ENCODE measurements around the gene MACF1.

MACF1 gene

GRCh38 chr1:39317111-39317510, 112.6 kb downstream of the MACF1 start:
- no peak for DNase-seq

DNA sequence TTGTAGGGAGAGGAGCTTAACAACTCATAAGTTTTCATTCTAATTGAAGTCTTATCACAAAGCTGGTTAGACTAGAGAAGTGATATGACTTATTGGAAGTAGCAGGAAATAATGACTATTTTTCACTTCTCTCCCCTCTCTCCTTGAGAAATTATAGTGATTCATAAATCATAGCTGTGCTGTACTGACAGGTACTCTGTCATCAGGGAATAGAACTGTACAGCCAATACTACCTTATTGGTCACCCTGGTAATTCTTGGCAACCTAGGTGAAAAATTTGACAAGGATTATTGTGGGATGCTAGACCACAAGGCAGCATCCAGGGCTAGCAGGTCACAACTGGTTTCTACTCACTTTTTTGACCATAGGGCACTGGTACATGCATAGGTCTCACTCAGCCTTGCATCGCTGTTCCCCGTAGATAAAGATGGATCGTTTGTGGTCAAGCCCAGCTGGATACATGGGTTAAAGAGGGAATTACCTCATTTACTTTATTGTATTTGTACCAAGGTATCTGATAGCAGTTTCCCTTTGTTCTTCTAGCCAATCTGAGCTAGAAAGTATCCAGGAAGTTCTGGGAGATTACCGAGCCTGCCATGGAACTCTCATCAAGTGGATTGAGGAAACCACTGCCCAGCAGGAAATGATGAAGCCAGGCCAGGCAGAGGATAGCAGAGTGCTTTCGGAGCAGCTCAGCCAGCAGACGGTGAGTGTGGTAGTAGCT, 113.6 kb downstream of the MACF1 start:
- no peak for DNase-seq

DNA sequence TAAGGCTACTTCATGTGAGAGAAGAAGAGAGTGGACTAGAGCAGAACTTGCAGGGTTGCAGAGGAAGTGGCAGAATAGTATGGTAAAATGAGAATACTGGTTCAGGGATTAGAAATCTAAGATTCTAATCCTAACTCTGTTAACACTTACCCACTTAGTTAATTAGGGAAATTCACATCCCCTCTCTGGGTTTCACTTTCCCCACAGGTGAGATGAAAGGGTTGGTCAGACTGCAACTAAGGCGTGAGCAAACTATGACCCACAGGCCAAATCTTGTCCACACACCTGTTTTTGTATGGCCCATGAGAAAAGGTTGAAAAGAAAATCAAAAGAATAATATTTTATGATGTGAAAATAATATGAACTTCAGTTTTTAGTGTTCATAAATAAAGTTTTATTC, 117.5 kb downstream of the MACF1 start:
- DNase-seq, result no peak

DNA sequence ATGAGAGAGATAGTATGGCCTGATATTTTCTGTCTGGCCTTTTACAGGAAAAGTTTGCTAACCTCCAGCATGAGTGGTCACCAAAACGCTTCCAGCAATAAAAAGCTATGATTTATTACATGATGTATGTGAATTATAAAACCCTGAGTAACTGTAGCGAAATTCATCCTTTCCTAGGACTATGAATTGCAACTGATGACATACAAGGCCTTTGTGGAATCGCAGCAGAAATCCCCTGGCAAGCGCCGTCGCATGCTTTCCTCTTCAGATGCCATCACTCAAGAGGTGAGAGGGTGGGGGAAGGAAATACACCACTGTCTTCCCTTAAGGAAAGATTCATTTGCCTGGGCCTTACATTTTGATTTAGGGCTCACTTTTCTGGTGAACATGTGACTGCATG, 117.9 kb downstream of the MACF1 start:
- DNase-seq, result no peak

- DNase-seq, result no peak
Measured at GRCh38 chr1:39324888-39325287, 120.4 kb downstream of the MACF1 start.

- DNase-seq, result no peak
Measured at GRCh38 chr1:39326836-39327235, 122.3 kb downstream of the MACF1 start.

DNA sequence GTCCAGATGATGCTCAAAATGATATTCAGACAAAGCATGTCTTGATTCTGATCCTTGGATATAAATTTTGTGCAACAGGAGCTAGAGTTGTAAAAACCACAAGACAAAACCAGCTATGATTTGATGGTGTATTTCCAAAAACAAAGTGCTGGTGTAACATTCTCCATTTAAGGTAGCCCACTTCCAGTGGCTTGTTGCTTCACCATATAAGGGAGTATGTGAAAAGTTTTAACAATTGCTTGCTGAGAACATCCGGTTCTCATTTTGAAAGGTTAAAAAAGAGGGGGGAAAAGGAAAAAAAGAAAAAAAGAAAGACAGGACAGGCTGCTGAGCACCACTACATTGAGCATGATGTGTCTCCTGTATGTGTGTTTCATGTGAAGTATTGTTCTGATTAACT, 123.6 kb downstream of the MACF1 start:
- DNase-seq, result no peak

DNA sequence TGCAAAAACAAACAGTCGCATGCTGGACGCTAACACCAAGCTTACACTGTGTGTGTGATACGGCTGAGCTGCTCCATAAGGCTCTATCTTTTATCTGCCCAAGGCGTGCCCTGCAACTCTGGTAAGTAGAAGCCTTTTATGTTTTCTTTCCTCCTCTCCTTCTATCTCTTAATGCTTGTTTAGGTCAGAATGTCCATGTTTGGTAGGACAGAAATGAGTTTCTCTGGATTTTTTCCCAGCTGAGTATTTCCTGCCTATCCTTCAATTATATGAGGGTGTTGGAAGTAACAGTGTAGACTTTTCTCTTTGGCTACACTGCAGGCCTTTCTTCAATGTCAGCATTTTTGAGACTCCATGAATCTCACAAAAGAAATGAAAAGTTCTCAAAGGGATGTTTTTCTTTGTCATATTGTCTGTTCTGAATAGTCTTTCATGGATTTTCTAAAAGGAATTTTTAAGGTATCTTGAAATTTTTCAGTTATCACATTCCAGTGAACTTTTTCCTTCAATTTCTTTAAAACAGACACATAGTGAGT, 124.2 kb downstream of the MACF1 start:
- no peak for DNase-seq

GRCh38 chr1:39331647-39332046, 127.2 kb downstream of the MACF1 start:
- no peak for DNase-seq

- no peak for DNase-seq
Measured at GRCh38 chr1:39332291-39332690, 127.8 kb downstream of the MACF1 start.

GRCh38 chr1:39332828-39333227, 128.3 kb downstream of the MACF1 start:
- DNase-seq, result no peak

GRCh38 chr1:39333296-39333695, 128.8 kb downstream of the MACF1 start:
- no peak for DNase-seq

DNA sequence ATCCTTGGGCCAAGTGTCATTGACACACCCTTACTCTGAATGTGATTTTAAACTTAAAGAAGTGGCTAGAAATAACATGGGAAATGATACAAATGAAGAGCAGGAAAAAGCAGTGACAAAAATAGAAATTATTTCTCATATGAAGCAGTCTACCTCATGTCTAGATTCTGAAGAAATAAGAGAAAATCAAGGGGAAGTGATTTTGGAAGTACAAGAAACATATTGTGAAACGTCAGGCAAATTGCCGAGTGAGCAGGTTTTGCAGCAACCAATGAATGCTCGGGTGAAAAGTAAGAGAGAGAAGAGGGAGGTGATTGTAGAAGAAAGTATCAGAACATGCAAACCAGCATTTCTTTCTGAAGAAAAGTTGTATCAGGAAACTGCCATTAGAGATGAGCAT, 130.7 kb downstream of the MACF1 start:
- DNase-seq, result no peak

DNA sequence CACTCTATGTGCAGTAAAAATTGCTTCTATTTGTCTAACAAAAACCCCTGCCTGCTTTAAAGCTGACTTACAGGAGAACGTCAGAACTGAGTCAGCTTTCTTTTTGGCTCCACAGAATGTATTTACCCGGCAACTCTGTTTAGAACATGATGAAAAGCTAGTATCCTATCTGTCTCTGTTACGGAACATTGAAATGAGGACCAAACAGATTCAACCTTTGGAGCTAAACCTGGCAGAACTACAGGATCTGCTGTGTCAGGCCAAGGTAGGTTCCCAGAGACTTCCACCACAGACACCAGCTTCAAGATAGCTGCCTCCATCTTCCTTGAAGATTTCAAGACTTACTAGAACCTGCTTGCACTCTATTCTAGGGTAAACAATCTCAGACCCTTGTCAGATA, 132.6 kb downstream of the MACF1 start:
- no peak for DNase-seq

DNA sequence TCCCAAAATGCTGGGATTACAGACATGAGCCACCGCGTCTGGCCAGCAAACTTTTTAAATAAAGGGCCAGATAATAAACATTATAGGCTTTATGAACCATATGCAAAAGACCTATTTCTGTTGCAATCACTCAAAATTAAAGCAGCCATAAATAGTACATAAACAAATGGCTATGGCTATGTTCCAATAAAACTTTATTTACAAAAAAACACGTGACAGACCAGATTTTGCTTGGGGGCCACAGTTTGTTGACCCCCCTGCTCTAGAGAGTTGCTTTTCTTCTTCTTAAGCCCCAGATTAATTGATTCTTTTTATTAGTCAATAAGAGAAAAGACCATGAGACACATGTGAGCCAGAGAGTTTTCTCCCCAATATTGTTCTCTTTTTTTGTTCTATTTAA, 138.3 kb downstream of the MACF1 start:
- no peak for DNase-seq

DNA sequence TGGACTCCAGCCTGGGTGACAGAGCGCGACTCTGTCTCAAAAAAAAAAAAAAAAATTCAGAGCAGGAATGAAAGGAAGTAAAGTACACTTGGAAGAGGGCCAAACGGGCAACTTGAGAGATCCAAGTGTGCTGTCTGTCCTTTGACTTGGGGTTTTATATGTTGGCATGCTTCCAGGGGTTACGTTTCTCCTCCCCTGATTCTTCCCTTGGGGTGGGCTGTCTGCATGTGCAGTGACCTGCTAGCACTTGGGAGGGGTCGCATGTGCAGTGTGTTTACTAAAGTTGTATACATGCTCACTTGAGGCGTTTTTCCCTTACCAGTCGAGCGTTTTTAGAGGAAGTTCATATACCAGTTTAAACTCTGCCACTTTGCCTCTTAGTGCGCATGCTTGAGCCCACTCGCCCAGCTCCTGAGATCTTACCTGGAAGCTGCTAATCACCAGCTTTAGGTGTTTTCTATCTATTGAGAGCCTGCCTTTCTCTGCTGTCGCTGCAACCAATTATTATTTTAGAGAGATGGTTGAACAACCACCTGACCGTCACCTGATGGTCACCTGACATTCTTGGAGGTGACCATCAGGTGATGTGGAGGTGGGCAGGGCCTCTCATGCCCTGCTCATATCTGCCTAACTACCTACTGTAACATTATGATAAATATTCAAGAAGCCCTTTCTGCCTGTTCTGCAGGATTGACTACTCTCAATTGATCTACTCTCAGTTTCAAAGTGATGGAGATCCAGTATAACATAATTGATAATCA, 140.1 kb downstream of the MACF1 start:
- DNase-seq, result no peak

GRCh38 chr1:39346872-39347271, 142.4 kb downstream of the MACF1 start:
- no peak for DNase-seq

DNA sequence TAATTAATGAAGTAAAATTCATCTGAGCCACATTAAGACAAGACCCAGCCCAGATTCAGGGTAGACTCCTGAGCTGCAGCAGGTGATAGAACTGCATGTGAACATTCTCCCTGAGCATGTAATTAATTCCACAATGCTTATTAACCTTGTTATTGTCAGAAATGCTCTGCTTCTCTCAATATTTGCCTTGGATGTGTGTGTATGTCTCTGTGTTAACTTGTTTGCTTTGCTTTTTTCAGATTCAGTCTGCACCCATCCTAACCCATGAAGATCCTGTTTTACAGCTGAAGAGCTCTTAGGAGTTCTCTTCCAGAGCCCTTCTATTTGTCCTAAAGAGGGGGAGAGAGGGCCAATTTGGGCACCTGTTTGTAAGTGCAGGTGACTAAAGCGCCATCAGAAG, 143.8 kb downstream of the MACF1 start:
- DNase-seq, result no peak

DNA sequence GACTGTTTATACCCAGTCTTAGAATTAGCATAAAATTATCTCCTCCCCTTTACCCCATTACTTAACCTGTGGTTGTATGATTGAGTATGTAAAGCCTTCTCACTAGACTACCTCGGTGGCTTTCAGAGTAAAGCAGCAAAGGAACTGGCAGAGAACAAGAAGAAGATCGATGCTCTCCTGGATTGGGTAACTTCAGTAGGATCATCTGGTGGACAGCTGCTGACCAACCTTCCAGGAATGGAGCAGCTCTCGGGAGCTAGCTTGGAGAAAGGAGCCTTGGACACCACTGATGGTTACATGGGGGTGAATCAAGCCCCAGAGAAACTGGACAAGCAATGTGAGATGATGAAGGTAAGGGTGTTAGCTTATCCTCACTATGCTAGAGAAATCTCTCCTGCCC, 148.4 kb downstream of the MACF1 start:
- no peak for DNase-seq

DNA sequence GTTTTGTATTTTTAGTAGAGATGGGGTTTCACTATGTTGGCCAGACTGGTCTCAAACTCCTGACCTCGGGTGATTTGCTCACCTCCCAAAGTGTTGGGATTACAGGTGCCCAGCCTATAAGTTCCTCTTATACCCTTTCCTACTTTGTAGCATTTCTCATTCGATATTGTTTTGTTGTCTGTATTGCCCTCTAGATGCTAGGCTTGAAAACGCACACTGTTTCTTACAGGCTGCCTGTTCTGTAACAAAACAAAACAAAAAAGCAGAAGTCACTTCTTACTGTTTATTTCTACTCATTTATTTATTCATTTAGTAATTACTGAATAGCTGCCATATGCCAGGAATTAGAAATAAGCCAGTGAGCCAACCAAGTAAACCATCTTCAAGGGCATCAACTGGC, 150.1 kb downstream of the MACF1 start:
- no peak for DNase-seq

- DNase-seq, result no peak
Measured at GRCh38 chr1:39358491-39358890, 154.0 kb downstream of the MACF1 start.

GRCh38 chr1:39359028-39359570, 154.6 kb downstream of the MACF1 start:
- DNase-seq, result peak; percentile 24

DNA sequence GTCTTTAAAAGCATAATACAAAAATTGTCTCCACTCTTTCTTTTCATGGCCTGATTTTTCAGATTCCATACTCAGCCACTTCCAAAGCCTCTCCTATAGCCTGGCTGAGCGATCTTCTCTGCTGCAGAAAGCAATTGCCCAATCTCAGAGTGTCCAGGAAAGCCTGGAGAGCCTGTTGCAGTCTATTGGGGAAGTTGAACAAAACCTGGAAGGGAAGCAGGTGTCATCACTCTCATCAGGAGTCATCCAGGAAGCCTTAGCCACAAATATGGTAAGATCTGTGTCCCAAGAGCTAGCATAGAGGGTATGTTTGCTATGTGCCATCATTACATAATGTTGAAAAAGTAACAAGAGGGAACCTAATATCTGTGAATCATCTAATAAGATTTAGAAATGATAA, 156.2 kb downstream of the MACF1 start:
- DNase-seq, result no peak

GRCh38 chr1:39361446-39361845, 157.0 kb downstream of the MACF1 start:
- no peak for DNase-seq
